ENCODE data around the gene C1QL1.

C1QL1 gene

GRCh38 chr17:44970136-44970741 lies 2.1 kb upstream of the C1QL1 start:
- TF ChIP-seq CTCF (IDR thresholded peaks at IDR 0.05; ENCODE audit: low read depth, low read length) = no peak
- H3K4me3 ChIP-seq (replicated peaks in 1 of 2; ENCODE audit: low read depth in 2 of 2, low read length in 2 of 2) = peak overlapping the region; percentile 45 to 48
- DNase-seq (ENCODE audit: low read depth in 2 of 2) = peak in 1 of 2 donors; percentile 40

- no peak for DNase-seq (ENCODE audit: low read depth in 2 of 2)
- no peak for TF ChIP-seq CTCF (IDR thresholded peaks at IDR 0.05; ENCODE audit: low read depth, low read length)
- H3K4me3 ChIP-seq (replicated peaks in 1 of 2; ENCODE audit: low read depth in 2 of 2, low read length in 2 of 2) = no peak overlapping the region
Measured at GRCh38 chr17:44969144-44969780, 1.2 kb upstream of the C1QL1 start.

GRCh38 chr17:44967907-44968224 lies 237 bp downstream of the C1QL1 start:
- H3K4me3 ChIP-seq (replicated peaks in 1 of 2; ENCODE audit: low read depth in 2 of 2, low read length in 2 of 2) = no peak overlapping the region
- DNase-seq (ENCODE audit: low read depth in 2 of 2) = no peak
- TF ChIP-seq CTCF (IDR thresholded peaks at IDR 0.05; ENCODE audit: low read depth, low read length) = no peak

- TF ChIP-seq CTCF (IDR thresholded peaks at IDR 0.05; ENCODE audit: low read depth, low read length) = no peak
- DNase-seq (ENCODE audit: low read depth in 2 of 2) = no peak
- H3K4me3 ChIP-seq (replicated peaks in 1 of 2; ENCODE audit: low read depth in 2 of 2, low read length in 2 of 2) = no peak overlapping the region
Measured at GRCh38 chr17:44967026-44967906, 837 bp downstream of the C1QL1 start.

- DNase-seq (ENCODE audit: low read depth in 2 of 2) = no peak
- no peak for TF ChIP-seq CTCF (IDR thresholded peaks at IDR 0.05; ENCODE audit: low read depth, low read length)
- no peak overlapping the region for H3K4me3 ChIP-seq (replicated peaks in 1 of 2; ENCODE audit: low read depth in 2 of 2, low read length in 2 of 2)
Measured at GRCh38 chr17:44966348-44967025, 1.6 kb downstream of the C1QL1 start.

GRCh38 chr17:44965481-44966234 lies 2.4 kb downstream of the C1QL1 start:
- TF ChIP-seq CTCF (IDR thresholded peaks at IDR 0.05; ENCODE audit: low read depth, low read length) = no peak
- no peak overlapping the region for H3K4me3 ChIP-seq (replicated peaks in 1 of 2; ENCODE audit: low read depth in 2 of 2, low read length in 2 of 2)
- no peak for DNase-seq (ENCODE audit: low read depth in 2 of 2)
